WTC11 (cell line): ENCODE data around the gene AHRR.
"Not testable (repeated sequence)": the region's sequence is repeated elsewhere in the genome, so short reads cannot be mapped to it uniquely, and the experiment has no call there.

Source experiments
- CREB1 ChIP-seq: sonication (generic); formaldehyde crosslinking; IDR thresholded peaks from 2 replicates; pipeline ENCODE4 v1.8.0; 2023; ENCODE audit warnings: mild to moderate bottlenecking, missing genetic modification reagents
- CREM ChIP-seq: sonication (generic); formaldehyde crosslinking; IDR thresholded peaks from 2 replicates; pipeline ENCODE4 v1.8.1; 2022; ENCODE audit warnings: mild to moderate bottlenecking, missing genetic modification reagents, moderate library complexity
- FOXJ3 ChIP-seq: sonication (generic); formaldehyde crosslinking; IDR thresholded peaks from 2 replicates; pipeline ENCODE4 v1.9.0; 2021; ENCODE audit warnings: missing genetic modification reagents, mild to moderate bottlenecking, borderline replicate concordance
- FOXK1 ChIP-seq: sonication (generic); formaldehyde crosslinking; IDR thresholded peaks from 2 replicates; pipeline ENCODE4 v1.8.0; 2022; ENCODE audit warnings: mild to moderate bottlenecking, moderate library complexity, missing genetic modification reagents
- GTF2I ChIP-seq: fragments of 250-450 bp; sonication (Bioruptor Pico); conservative IDR thresholded peaks from 2 replicates; pipeline ENCODE4 v1.4.0; 2021; ENCODE audit warnings: mild to moderate bottlenecking
- ZNF219 ChIP-seq: sonication (generic); formaldehyde crosslinking; IDR thresholded peaks from 2 replicates; pipeline ENCODE4 v1.8.0; 2023; ENCODE audit warnings: missing genetic modification reagents, mild to moderate bottlenecking, borderline replicate concordance
- ZNF232 ChIP-seq: sonication (generic); formaldehyde crosslinking; IDR thresholded peaks from 2 replicates; pipeline ENCODE4 v1.8.0; 2022; ENCODE audit warnings: mild to moderate bottlenecking, missing genetic modification reagents
- ZNF416 ChIP-seq: fragments of 250-450 bp; sonication (Bioruptor Pico); IDR thresholded peaks from 2 replicates; pipeline ENCODE4 v1.9.0; 2021; ENCODE audit warnings: mild to moderate bottlenecking, inconsistent platforms
- TF ChIP-seq, protein P1 (sequence below): fragments of 200-600 bp; IDR thresholded peaks from 2 replicates; pipeline ENCODE4 v1.8.0; 2022; ENCODE audit warnings: antibody characterized with exemption
- TF ChIP-seq, protein P2 (sequence below): sonication (generic); formaldehyde crosslinking; IDR thresholded peaks from 2 replicates; pipeline ENCODE4 v1.8.0; 2023; ENCODE audit warnings: mild to moderate bottlenecking, missing genetic modification reagents
- TF ChIP-seq, protein P3 (sequence below): sonication (generic); formaldehyde crosslinking; IDR thresholded peaks from 2 replicates; pipeline ENCODE4 v1.8.1; 2022; ENCODE audit warnings: low read depth, missing genetic modification reagents, borderline replicate concordance
- TF ChIP-seq, protein P4 (sequence below): sonication (generic); formaldehyde crosslinking; IDR thresholded peaks from 2 replicates; pipeline ENCODE4 v1.8.0; 2022; ENCODE audit warnings: mild to moderate bottlenecking, missing genetic modification reagents
- TF ChIP-seq, protein P5 (sequence below): sonication (generic); formaldehyde crosslinking; IDR thresholded peaks from 2 replicates; pipeline ENCODE4 v1.8.0; 2022; ENCODE audit warnings: mild to moderate bottlenecking, missing genetic modification reagents

DNA sequence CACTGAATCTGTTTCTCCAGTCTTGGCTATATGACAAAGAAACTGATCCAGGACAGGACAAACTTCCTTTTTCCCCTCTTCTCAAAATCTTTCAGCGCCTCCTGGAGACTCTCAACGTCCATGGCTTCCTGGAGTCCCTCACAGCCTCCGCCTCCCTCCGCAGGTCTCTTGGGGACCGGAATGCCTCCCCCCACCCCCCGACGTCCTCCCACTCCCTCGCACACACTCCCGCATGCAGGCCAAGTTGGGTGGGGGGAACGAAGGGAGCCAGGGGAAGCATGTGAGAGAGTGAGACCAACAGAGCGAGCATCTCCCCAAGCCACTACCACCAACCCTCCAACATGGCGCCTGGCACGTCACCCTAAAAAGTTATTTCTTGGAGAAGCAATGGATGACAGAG is 31.3 kb upstream of the AHRR start:
- not testable (repeated sequence) for TF ChIP-seq CREB1 (CRISPR knock-in tag); ZNF219 (CRISPR knock-in tag); ZNF232 (CRISPR knock-in tag); CREM (CRISPR knock-in tag); ZNF416; FOXJ3 (CRISPR knock-in tag); FOXK1; GTF2I (CRISPR knock-in tag)
- TF ChIP-seq, protein P1, sequence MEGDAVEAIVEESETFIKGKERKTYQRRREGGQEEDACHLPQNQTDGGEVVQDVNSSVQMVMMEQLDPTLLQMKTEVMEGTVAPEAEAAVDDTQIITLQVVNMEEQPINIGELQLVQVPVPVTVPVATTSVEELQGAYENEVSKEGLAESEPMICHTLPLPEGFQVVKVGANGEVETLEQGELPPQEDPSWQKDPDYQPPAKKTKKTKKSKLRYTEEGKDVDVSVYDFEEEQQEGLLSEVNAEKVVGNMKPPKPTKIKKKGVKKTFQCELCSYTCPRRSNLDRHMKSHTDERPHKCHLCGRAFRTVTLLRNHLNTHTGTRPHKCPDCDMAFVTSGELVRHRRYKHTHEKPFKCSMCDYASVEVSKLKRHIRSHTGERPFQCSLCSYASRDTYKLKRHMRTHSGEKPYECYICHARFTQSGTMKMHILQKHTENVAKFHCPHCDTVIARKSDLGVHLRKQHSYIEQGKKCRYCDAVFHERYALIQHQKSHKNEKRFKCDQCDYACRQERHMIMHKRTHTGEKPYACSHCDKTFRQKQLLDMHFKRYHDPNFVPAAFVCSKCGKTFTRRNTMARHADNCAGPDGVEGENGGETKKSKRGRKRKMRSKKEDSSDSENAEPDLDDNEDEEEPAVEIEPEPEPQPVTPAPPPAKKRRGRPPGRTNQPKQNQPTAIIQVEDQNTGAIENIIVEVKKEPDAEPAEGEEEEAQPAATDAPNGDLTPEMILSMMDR: not testable (repeated sequence)
- TF ChIP-seq, protein P2, sequence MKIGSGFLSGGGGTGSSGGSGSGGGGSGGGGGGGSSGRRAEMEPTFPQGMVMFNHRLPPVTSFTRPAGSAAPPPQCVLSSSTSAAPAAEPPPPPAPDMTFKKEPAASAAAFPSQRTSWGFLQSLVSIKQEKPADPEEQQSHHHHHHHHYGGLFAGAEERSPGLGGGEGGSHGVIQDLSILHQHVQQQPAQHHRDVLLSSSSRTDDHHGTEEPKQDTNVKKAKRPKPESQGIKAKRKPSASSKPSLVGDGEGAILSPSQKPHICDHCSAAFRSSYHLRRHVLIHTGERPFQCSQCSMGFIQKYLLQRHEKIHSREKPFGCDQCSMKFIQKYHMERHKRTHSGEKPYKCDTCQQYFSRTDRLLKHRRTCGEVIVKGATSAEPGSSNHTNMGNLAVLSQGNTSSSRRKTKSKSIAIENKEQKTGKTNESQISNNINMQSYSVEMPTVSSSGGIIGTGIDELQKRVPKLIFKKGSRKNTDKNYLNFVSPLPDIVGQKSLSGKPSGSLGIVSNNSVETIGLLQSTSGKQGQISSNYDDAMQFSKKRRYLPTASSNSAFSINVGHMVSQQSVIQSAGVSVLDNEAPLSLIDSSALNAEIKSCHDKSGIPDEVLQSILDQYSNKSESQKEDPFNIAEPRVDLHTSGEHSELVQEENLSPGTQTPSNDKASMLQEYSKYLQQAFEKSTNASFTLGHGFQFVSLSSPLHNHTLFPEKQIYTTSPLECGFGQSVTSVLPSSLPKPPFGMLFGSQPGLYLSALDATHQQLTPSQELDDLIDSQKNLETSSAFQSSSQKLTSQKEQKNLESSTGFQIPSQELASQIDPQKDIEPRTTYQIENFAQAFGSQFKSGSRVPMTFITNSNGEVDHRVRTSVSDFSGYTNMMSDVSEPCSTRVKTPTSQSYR: not testable (repeated sequence)
- TF ChIP-seq, protein P3, sequence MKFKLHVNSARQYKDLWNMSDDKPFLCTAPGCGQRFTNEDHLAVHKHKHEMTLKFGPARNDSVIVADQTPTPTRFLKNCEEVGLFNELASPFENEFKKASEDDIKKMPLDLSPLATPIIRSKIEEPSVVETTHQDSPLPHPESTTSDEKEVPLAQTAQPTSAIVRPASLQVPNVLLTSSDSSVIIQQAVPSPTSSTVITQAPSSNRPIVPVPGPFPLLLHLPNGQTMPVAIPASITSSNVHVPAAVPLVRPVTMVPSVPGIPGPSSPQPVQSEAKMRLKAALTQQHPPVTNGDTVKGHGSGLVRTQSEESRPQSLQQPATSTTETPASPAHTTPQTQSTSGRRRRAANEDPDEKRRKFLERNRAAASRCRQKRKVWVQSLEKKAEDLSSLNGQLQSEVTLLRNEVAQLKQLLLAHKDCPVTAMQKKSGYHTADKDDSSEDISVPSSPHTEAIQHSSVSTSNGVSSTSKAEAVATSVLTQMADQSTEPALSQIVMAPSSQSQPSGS (CRISPR knock-in tag): not testable (repeated sequence)
- TF ChIP-seq, protein P4, sequence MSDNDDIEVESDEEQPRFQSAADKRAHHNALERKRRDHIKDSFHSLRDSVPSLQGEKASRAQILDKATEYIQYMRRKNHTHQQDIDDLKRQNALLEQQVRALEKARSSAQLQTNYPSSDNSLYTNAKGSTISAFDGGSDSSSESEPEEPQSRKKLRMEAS: not testable (repeated sequence)
- TF ChIP-seq, protein P5, sequence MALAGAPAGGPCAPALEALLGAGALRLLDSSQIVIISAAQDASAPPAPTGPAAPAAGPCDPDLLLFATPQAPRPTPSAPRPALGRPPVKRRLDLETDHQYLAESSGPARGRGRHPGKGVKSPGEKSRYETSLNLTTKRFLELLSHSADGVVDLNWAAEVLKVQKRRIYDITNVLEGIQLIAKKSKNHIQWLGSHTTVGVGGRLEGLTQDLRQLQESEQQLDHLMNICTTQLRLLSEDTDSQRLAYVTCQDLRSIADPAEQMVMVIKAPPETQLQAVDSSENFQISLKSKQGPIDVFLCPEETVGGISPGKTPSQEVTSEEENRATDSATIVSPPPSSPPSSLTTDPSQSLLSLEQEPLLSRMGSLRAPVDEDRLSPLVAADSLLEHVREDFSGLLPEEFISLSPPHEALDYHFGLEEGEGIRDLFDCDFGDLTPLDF (CRISPR knock-in tag): not testable (repeated sequence)
